HEK293 (cell line): Measurements from ENCODE around the gene MMAB.

Experiments used
- CTCF ChIA-PET: fragments of 350-600 bp; formaldehyde crosslinking; extraction: SDS; loops from one replicate; lab custom pipeline; 2021; ENCODE audit warnings: antibody characterized with exemption; lab: Yijun Ruan, JAX
- POLR2A ChIA-PET: fragments of 300-600 bp; formaldehyde crosslinking; extraction: SDS; loops from one replicate; lab custom pipeline; 2020; ENCODE audit warnings: antibody characterized with exemption, inconsistent platforms; lab: Yijun Ruan, JAX
- H3K27ac ChIP-seq: fragments of 200-500 bp; sonication (Bioruptor generic); 2 replicates; pipeline ENCODE4 v1.5.1; 2014; ENCODE audit warnings: low read depth, low read length, control low read depth, inconsistent platforms; ENCODE audit errors: extremely low read depth
- H3K36me3 ChIP-seq, 2 experiments: fragments of 200-500 bp in 1 of 2; sonication (Bioruptor generic) in 1 of 2; 1 replicate in 1 of 2; 2 replicates in 1 of 2; pipeline ENCODE4 v1.5.1; 2014 to 2017; ENCODE audit warnings: inconsistent platforms in 2 of 2, low read length in 2 of 2; ENCODE audit not compliant: control insufficient read depth in 2 of 2, insufficient read depth in 1 of 2
- H3K4me1 ChIP-seq: fragments of 200-500 bp; sonication (Bioruptor generic); 2 replicates; pipeline ENCODE4 v1.5.1; 2014; ENCODE audit warnings: mild to moderate bottlenecking, low read length, inconsistent platforms; ENCODE audit not compliant: control insufficient read depth, insufficient read depth
- H3K4me3 ChIP-seq: 2 replicates; pipeline ENCODE4 v1.5.1; 2011; ENCODE audit warnings: low read depth, mild to moderate bottlenecking, control low read depth, low read length, moderate library complexity
- H3K9me3 ChIP-seq: fragments of 200-500 bp; sonication (Bioruptor generic); 2 replicates; pipeline ENCODE4 v1.5.1; 2014; ENCODE audit warnings: low read depth, low read length, inconsistent platforms; ENCODE audit not compliant: control insufficient read depth, insufficient read depth
- GFI1B ChIP-seq: fragments of 450-650 bp; formaldehyde crosslinking; IDR thresholded peaks from 2 replicates; pipeline ENCODE4 v1.5.1; 2016; ENCODE audit warnings: missing biosample characterization, missing genetic modification characterization
- ZBTB1 ChIP-seq: fragments of 450-650 bp; formaldehyde crosslinking; IDR thresholded peaks from 2 replicates; pipeline ENCODE4 v1.5.1; 2016; ENCODE audit warnings: missing biosample characterization, missing genetic modification characterization
- ZBTB11 ChIP-seq: fragments of 450-650 bp; formaldehyde crosslinking; conservative IDR thresholded peaks from 2 replicates; pipeline ENCODE4 v1.5.1; 2016; ENCODE audit warnings: low read depth, missing biosample characterization, missing genetic modification characterization
- ZFP3 ChIP-seq: fragments of 450-650 bp; formaldehyde crosslinking; IDR thresholded peaks from 2 replicates; pipeline ENCODE4 v1.5.1; 2016; ENCODE audit warnings: low read depth, missing biosample characterization, missing genetic modification characterization
- ZIC2 ChIP-seq: fragments of 450-650 bp; formaldehyde crosslinking; IDR thresholded peaks from 2 replicates; pipeline ENCODE4 v1.5.1; 2016; ENCODE audit warnings: missing biosample characterization, missing genetic modification characterization
- ZNF138 ChIP-seq: fragments of 450-650 bp; formaldehyde crosslinking; IDR thresholded peaks from 2 replicates; pipeline ENCODE4 v1.5.1; 2016; ENCODE audit warnings: missing biosample characterization, missing genetic modification characterization, borderline replicate concordance
- ZNF148 ChIP-seq: fragments of 450-650 bp; formaldehyde crosslinking; IDR thresholded peaks from 2 replicates; pipeline ENCODE4 v1.5.0; 2017; ENCODE audit warnings: missing biosample characterization, missing genetic modification characterization, borderline replicate concordance
- ZNF223 ChIP-seq: fragments of 450-650 bp; formaldehyde crosslinking; IDR thresholded peaks from 2 replicates; pipeline ENCODE4 v1.5.1; 2016; ENCODE audit warnings: missing biosample characterization, missing genetic modification characterization
- ZNF354C ChIP-seq: fragments of 450-650 bp; formaldehyde crosslinking; IDR thresholded peaks from 2 replicates; pipeline ENCODE4 v1.5.1; 2016; ENCODE audit warnings: missing biosample characterization, missing genetic modification characterization, low read depth, borderline replicate concordance
- ZNF398 ChIP-seq: fragments of 450-650 bp; formaldehyde crosslinking; IDR thresholded peaks from 2 replicates; pipeline ENCODE4 v1.5.1; 2017; ENCODE audit warnings: missing biosample characterization, missing genetic modification characterization
- ZNF488 ChIP-seq: fragments of 450-650 bp; formaldehyde crosslinking; IDR thresholded peaks from 2 replicates; pipeline ENCODE4 v1.5.1; 2016; ENCODE audit warnings: missing biosample characterization, missing genetic modification characterization
- ZNF660 ChIP-seq: fragments of 450-650 bp; IDR thresholded peaks from 2 replicates; pipeline ENCODE4 v1.5.1; 2018; ENCODE audit warnings: missing biosample characterization, mild to moderate bottlenecking, missing genetic modification characterization
- ZSCAN23 ChIP-seq: fragments of 450-650 bp; formaldehyde crosslinking; IDR thresholded peaks from 2 replicates; pipeline ENCODE4 v1.5.1; 2016; ENCODE audit warnings: missing biosample characterization, missing genetic modification characterization
- ZSCAN30 ChIP-seq: fragments of 450-650 bp; IDR thresholded peaks from 2 replicates; pipeline ENCODE4 v1.5.1; 2018; ENCODE audit warnings: missing biosample characterization, mild to moderate bottlenecking, missing genetic modification characterization, moderate library complexity

MMAB gene

DNA sequence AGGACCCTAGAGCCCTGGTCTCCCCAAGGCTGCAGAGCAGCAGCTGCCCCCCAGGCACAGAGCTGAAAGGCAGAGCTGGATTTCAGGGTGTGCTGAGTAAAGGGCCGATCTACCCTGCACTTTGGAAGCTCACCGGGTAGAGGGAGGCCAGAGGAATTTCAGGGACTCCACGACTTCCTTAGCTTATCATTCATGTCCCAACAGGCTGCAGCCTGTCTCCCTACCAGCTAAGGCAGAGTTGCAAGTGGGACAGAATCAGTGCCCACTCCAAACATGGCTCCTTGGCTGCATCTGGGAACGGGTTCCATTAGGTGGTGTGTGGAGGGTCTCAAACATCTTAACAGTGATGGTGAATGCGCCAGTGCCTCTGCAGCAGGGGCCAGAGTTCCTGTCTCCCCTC, 27.5 kb downstream of the MMAB start:
- Histone ChIP-seq H3K36me3 (no peaks in the 10 kb centered on the region), H3K4me3 (no peak overlapping the region), H3K4me1 (no peaks in the 10 kb centered on the region), H3K27ac (no peak overlapping the region), H3K9me3 (no peaks in the 10 kb centered on the region)
- POLR2A ChIA-PET: interaction anchor here (0.8 kb wide), 1 partner anchor 21 kb away, joined by 3 read pairs; no protein-coding TSS in a partner anchor
- CTCF ChIA-PET: no interaction called here
- TF ChIP-seq ZNF223 (tag by site-specific recombination) (no peak), ZFP3 (tag by site-specific recombination) (no peak), ZNF354C (tag by site-specific recombination) (no peak), ZBTB1 (tag by site-specific recombination) (no peak), GFI1B (tag by site-specific recombination) (no peak), ZSCAN30 (no peak)
- TF ChIP-seq, all 188 proteins: peak for 0

- CTCF ChIA-PET: no interaction called here
- POLR2A ChIA-PET: interaction anchor here (0.8 kb wide), 1 partner anchor 20 kb away, joined by 3 read pairs; no protein-coding TSS in a partner anchor
Measured at GRCh38 chr12:109544955-109545531, 28.3 kb downstream of the MMAB start.

DNA sequence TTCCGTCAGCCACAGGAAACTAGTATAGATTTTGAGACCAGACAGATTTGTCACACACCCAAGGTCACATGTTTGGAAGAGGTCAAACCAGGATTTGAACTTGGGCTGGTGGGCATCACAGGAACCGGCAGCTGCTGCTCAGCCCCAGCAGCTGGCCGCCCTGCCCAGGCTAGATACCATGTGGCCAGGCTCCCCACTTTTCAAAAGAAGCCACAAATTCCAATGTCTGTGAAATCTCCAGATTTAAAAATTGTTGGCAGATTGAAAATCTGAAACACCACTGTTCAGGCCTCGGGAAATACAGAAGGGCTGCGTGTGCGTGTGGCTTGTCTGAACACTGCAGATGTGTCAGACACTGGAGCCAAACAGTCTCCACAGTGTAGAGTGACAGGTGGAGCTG, 30.4 kb downstream of the MMAB start:
- Histone ChIP-seq H3K36me3 (no peaks in the 10 kb centered on the region), H3K4me3 (no peak overlapping the region), H3K4me1 (no peaks in the 10 kb centered on the region), H3K27ac (no peak overlapping the region), H3K9me3 (no peaks in the 10 kb centered on the region)
- CTCF ChIA-PET: interaction anchor here (0.6 to 1.2 kb wide), 2 partner anchors 24 to 160 kb away, joined by 3 read pairs; no protein-coding TSS in a partner anchor
- POLR2A ChIA-PET: no interaction called here
- TF ChIP-seq ZBTB11 (no peak), ZIC2 (tag by site-specific recombination) (no peak), ZNF398 (tag by site-specific recombination) (no peak), ZNF488 (tag by site-specific recombination) (no peak), ZNF138 (tag by site-specific recombination) (no peak)

More at GRCh38 chr12:109544955-109545531, 28.3 kb downstream of the MMAB start:
- Histone ChIP-seq H3K4me3 (no peak overlapping the region), H3K27ac (no peak overlapping the region), H3K4me1 (no peaks in the 10 kb centered on the region), H3K36me3 (no peaks in the 10 kb centered on the region), H3K9me3 (no peaks in the 10 kb centered on the region)
- TF ChIP-seq ZNF138 (tag by site-specific recombination) (no peak), ZIC2 (tag by site-specific recombination) (peak; percentile 53), ZNF660 (tag by site-specific recombination) (no peak), ZNF148 (tag by site-specific recombination) (no peak), ZSCAN23 (tag by site-specific recombination) (no peak)
